Measurements from ENCODE around the gene OR5A2. TPM values are rescaled to one million over a fixed set of nuclear protein-coding genes. Genes with fewer than 3 reads are reported as not detected.

Gene OR5A2
- total and polyA plus RNA-seq, 10 of the 15 experiments (the other 5 are each of a cell fraction or from before 2014, with no cell fraction given) = not detected

DNA sequence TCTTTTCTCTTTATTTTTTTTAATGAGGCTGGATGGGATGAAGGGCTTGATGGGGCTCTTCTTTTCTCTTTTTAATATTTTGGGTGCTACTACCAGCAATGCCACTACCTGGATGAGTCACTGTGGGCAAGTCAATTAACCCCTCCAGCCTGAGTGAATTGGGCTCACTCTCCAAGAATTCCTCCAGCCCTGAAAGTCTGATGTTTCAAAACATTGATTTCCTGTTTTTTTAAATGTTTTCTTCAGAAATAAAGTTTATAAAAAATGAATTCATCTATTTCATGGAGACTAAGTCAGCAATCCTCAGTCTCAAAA, 812 bp upstream of the OR5A2 start (continued):
- TF ChIP-seq E2F8 (IDR thresholded peaks at IDR 0.05; ENCODE audit: low read depth, partially characterized antibody) (no peak), CHD2 (IDR thresholded peaks at IDR 0.05; ENCODE audit: borderline replicate concordance, low read depth, low read length) (no peak), WRNIP1 (IDR thresholded peaks at IDR 0.05; ENCODE audit: borderline replicate concordance, low read depth, low read length) (no peak), CREM (IDR thresholded peaks at IDR 0.05; ENCODE audit: low read depth) (no peak)

GRCh38 chr11:59425131-59425530, 1.1 kb downstream of the OR5A2 start:
- no peaks in the 10 kb centered on the region for H3K4me1 ChIP-seq (ENCODE audit: control insufficient read depth, insufficient read depth, low read length)
- no peak overlapping the region for H2AFZ ChIP-seq (ENCODE audit: control insufficient read depth, low read depth, low read length)
- no peaks in the 10 kb centered on the region for H3K36me3 ChIP-seq (ENCODE audit: control insufficient read depth in 2 of 2, insufficient read depth in 2 of 2, low read length in 1 of 2)
- in situ Hi-C loops (cut with MboI) = loop anchor here (5.0 kb wide), 1 partner anchor 258 kb away; no protein-coding TSS in a partner anchor
- RAD21 ChIA-PET (ENCODE audit: unreplicated experiment) = no interaction called here
- no peak overlapping the region for H3K27ac ChIP-seq (ENCODE audit: control insufficient read depth, insufficient read depth)
- no TSS peak for BruUV-seq (replicated peaks)
- WGBS (ENCODE audit: insufficient coverage, insufficient replicate concordance, low lambda C conversion rate, missing lambda C conversion rate) = 19% methylated on average over 4 of the region's 4 CpGs
- H3K4me2 ChIP-seq (ENCODE audit: control insufficient read depth, insufficient read depth) = no peak overlapping the region
- no peaks in the 10 kb centered on the region for H3K27me3 ChIP-seq (replicated peaks in 1 of 2; ENCODE audit: control insufficient read depth in 2 of 2, insufficient read depth in 2 of 2, low read length in 1 of 2)
- no peak for DNase-seq (ENCODE audit: low read depth, low spot score)
- H3K9me3 ChIP-seq (replicated peaks; ENCODE audit: control insufficient read depth, insufficient read depth, low read length) = no peaks in the 10 kb centered on the region
- CTCF ChIA-PET = interaction anchor here (0.6 to 1.8 kb wide), 5 partner anchors 12 to 253 kb away, joined by 3 to 7 read pairs (median 3); partner anchors contain the start of gene DTX4
- no peaks in the 10 kb centered on the region for H3K79me2 ChIP-seq (ENCODE audit: control insufficient read depth, insufficient read depth, low read length)
- POLR2A ChIA-PET = no interaction called here
- H3K4me3 ChIP-seq = no peak overlapping the region
- H3K9ac ChIP-seq (ENCODE audit: control insufficient read depth, insufficient read depth, low read length) = no peak overlapping the region
- SMC1A ChIA-PET (ENCODE audit: uncharacterized antibody, unreplicated experiment) = interaction anchor here (0.6 to 1.6 kb wide), 3 partner anchors 36 to 223 kb away, joined by 3 read pairs; no protein-coding TSS in a partner anchor
- FAIRE-seq = no peak
- intact Hi-C loops (cut with micrococcal nuclease; ENCODE audit: unreplicated experiment) = no loop called here
- H4K20me1 ChIP-seq (ENCODE audit: control insufficient read depth, insufficient read depth) = no peaks in the 10 kb centered on the region
- ATAC-seq = no peak
- TF ChIP-seq EGR1 (IDR thresholded peaks at IDR 0.05; ENCODE audit: borderline replicate concordance in 1 of 2, low read depth in 2 of 2, low read length in 2 of 2) = no peak
- TF ChIP-seq STAT1 (conservative IDR thresholded peaks at IDR 0.05) = no peak
- no peak for TF ChIP-seq POLR2A (IDR thresholded peaks at IDR 0.05; ENCODE audit: low read depth, low read length)
- TF ChIP-seq CBX5 (IDR thresholded peaks at IDR 0.05; ENCODE audit: low read depth) = no peak
- no peak for TF ChIP-seq CEBPZ (IDR thresholded peaks at IDR 0.05; ENCODE audit: low read depth, low read length)
- TF ChIP-seq, protein P1, sequence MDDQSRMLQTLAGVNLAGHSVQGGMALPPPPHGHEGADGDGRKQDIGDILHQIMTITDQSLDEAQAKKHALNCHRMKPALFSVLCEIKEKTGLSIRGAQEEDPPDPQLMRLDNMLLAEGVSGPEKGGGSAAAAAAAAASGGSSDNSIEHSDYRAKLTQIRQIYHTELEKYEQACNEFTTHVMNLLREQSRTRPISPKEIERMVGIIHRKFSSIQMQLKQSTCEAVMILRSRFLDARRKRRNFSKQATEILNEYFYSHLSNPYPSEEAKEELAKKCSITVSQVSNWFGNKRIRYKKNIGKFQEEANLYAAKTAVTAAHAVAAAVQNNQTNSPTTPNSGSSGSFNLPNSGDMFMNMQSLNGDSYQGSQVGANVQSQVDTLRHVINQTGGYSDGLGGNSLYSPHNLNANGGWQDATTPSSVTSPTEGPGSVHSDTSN (IDR thresholded peaks at IDR 0.05; ENCODE audit: insufficient replicate concordance, low read depth, low read length) = no peak
- no peak for TF ChIP-seq KDM1A (IDR thresholded peaks at IDR 0.05; ENCODE audit: borderline replicate concordance)
- TF ChIP-seq ESRRA (IDR thresholded peaks at IDR 0.05; ENCODE audit: low read length) = no peak
- TF ChIP-seq BHLHE40 (IDR thresholded peaks at IDR 0.05; ENCODE audit: borderline replicate concordance in 1 of 2, low read depth in 2 of 2, low read length in 1 of 2) = no peak
- no peak for TF ChIP-seq BMI1 (IDR thresholded peaks at IDR 0.05; ENCODE audit: borderline replicate concordance)
- no peak for TF ChIP-seq TCF7 (IDR thresholded peaks at IDR 0.05; ENCODE audit: borderline replicate concordance)

Measured in GM12878 (cell line).